ENCODE results near the gene MAGOH.

MAGOH gene

DNA sequence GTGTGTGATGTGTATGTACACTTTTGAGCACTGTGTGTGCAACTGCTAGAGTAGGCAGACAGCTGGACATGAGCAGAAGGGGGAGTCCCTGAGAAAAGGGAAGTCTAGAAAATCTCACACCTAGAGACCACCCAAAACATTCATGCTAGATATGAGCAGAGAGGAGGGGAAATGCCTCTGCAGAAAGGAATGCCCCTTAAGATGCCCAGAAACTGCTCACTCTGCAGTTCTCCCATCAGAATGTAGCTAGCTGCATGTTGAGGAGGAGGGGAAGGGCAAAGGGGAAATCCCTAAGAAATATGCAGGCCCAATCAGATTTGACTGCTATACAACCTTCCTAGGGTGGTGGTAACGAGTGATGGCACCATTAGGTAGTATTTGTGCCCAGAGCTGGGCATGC is 31.8 kb upstream of the MAGOH start:
- DNase-seq, result no peak

GRCh38 chr1:53267761-53268160 is 29.4 kb upstream of the MAGOH start:
- DNase-seq, result no peak

DNA sequence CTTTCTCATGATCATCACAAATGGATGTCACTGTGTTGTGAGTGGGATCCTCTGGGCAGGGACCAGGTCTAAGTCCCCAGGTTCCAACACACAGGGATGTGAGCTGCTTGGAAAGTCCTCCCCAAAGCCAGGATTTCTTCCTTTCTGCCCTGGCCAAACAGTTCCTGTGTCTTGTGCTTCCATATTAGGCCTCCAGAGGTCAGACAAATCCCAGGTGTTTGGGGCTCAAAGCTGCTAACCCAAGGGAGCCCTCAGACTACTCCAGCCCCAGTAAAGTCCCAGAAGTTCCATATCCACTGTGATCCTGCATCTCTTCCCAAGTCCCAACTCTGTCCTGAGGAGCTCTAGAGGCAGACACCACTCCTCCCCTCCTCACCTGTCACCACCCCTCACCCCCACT is 27.7 kb upstream of the MAGOH start:
- no peak for DNase-seq

DNA sequence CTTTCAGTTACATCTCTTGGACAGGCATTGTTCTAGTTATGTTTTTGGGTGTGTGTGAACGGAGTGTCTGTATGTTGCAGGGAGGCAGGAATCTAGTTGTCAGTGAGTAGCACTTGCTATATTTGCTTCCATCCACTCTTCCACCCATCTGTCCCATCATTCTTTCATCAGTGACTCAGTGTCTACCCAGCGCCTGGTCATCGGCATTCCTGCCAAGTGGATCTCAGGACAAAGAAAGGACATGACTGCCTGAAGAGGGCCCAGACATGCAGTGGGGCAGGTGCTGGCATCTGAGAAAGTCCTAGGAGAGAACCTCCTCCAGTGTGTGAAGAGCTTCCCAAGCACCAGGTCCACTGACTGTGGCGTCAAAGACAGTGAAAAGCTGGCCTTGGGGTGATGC is 27.3 kb upstream of the MAGOH start:
- DNase-seq, result no peak

- DNase-seq, result no peak
These were observed 25.7 kb upstream of the MAGOH start for GRCh38 chr1:53264048-53264447.

DNA sequence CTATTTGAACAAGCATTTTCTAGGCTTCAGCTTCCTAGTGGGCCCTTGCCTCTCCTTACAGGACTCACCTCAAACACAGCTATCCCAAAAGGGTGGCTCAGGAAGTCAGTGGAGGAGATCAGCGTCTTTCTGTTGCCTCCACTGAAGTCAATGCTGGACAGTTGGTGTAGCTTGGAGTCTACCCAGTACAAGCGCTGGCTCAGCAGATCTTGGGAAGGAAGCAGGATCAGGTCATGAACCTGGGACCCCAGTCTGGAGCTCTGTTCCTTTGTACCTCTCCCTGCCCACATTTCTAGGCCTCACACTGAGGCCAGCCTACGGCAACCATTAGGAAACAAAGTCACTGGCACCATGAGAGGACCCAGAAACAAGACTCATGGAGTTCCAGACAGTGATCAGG is 23.7 kb upstream of the MAGOH start:
- DNase-seq, result no peak

DNA sequence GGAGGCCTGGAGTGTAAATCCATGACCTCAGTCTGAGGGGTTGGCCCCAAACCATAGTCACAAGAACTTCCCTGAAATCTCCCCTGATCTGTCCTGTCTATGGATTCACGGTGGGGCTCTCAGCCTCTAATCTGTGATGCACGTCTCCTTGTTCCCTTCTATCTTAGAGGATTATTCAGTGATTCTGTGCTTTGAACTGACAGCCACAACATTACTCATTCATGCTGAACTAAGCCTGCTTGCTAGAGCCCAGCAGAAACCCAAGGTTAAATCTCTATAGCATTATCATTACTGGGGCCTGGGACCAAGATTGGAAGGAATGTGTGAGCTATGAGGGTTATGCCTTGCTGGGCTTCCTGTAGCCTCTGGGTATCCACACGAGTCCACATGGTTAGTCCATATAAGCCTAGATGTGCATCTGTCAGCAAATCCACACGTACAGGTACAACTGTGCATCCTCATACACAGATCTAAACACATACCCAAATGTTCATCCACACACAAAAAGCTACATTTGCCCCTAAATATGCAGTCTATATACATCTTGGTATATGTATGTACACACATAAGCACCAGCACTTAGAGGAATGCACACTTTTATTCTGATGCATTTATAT is 22.4 kb upstream of the MAGOH start:
- DNase-seq, result no peak

DNA sequence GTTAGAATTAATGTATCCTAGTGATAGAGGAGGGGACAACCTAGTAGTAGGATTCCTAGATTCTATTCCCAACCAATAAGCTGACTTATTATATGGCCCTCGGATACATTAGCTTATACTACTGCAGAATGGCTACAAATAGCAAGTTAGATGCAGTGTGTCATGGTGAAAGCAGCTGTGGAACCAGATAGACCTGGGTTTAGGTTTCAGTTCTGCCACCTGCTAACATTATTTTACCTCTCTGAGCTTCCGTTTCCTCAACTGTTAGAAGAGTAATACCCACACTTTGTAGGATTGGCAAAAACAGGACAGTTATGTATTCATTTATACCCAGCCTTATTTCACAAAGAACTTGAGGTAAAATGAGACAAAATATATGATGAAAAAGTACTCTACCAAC is 21.6 kb upstream of the MAGOH start:
- DNase-seq, result no peak

DNA sequence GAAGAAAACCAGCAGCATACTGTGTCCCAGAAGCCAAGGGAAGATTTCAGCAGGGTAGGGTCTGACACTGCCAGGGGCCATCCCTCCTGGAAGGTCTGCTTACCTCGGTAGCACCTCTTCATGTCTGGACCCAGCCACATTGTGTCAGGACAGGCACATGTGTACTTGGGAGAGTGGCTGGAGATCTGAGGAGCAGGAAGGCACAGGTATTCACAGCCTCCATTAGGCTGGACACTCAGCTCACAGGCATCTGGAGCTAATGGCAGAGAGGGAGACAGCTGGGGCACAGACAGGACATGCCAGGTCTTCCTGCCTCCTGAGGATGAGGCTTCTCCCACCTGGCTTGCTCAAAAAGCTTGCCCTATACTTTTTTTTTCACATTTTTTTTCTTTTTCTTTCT is 19.9 kb upstream of the MAGOH start:
- DNase-seq, result no peak

- no peak for DNase-seq
These were observed 19.2 kb upstream of the MAGOH start for GRCh38 chr1:53257454-53258081.

GRCh38 chr1:53256511-53257453 is 18.5 kb upstream of the MAGOH start:
- no peak for DNase-seq

DNA sequence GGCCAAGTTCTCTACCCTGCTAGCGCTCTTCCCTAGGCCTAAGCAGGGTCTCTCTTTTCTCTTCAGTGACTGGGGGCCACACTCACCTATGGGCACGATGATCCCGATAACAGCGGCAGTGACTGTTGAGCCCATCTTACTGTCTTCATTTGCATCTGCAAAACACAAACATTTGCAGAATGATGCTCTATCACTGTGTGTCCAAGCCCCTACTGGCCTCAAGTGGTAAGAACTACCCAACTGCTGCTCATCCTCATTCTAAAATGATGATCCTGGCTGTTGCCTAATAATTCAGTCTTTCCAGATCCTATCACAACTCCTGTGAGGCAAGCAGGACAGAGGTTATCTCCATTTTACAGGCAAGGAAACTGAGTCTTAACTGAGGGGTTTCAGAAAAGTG is 16.7 kb upstream of the MAGOH start:
- DNase-seq, result no peak

- DNase-seq, result no peak
These were observed 15.8 kb upstream of the MAGOH start for GRCh38 chr1:53254011-53254640.

GRCh38 chr1:53250325-53250724 is 12.0 kb upstream of the MAGOH start:
- no peak for DNase-seq

DNA sequence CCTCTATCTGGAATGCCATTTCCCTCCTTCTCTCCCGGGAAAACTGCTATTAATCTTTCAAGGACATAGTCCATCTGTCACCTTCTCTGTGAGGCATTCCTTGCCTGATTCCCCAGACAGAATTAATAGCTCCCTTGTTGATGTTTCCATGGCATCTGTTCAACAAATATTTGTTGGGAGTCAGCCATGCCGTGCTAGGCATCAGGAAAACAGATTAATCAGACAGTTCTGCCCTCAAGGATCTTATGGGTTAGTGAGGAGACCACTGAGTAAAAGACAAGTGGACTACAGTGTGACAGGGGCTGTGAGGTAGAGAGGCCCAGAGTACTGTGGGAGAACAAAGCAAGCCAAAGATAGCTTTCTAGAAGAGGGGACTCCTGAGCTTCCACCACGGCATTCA is 11.4 kb upstream of the MAGOH start:
- no peak for DNase-seq

DNA sequence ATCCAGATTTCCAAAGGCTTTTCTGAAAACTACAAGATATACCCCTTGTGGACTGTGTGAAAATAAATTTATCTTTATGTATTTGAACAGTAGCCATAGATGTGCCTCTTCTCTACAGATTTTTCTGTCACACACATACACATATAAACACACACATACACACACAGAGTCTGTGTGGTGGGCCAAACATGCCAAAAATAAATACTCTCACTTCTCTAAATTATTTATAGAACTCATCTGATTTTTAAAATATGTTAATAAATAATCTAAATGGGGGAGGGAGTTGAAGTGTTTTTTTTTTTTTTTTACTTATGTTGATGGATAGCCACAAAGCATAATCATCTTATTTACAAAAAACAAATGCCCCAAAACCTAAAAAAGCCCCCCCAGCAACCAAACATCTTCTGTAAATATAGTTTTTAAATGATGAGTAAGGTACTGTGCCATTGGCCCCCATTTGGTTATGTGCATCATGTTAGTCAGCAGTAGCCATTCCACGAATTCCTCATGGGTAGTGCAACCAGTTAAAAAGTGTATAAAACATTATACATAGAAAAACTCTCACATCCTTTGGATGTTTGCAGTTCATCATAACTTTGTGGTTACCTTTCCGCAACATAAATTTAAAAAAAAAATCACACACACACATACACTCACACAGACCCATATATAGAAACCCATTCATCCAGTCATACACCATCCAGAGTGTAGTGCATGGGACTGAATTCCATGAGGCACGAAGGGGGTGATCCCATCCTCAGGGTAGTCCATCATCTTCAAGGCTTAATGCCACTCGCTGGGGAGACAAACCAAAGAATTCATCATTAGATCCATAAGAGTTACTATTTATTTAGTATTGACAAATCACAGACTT is 8.2 kb upstream of the MAGOH start:
- no peak for DNase-seq

DNA sequence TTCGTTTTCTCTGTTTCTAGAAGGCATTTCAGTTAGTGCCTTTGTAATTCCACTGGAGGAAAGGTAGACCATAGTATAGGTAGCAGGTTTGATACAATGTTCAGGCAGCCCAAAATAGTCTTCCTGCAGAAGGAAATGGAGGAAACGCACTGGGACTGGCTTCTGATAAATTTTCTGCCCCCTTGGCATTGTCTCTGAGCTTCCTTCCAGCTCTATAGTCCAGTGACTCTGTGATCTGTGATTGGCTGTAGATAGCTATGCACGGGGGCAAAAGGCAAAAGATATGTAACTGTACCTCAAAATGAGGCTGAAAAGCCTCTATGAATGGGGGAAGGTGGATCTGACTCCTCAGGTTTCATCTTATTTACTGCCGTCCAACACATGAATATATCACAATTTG is 5.8 kb upstream of the MAGOH start:
- DNase-seq, result no peak

DNA sequence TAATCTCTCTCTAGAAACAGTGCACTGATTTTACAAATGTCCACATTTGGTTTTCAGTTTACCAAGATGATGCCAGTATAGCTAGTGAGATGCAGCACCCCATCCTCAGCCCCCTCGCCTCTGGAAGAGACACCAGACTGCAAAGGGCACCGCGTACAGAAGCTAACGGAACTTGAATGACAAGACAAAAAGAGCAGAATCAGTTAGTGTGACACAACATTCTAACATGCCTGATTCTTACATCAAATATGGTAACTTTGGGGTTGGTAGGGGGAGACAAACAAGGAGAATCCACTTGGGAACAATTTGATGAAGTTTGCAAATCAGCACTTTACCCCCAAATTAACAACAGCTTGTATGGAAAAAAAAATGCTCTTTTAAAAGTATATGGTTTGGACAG is 4.1 kb upstream of the MAGOH start:
- no peak for DNase-seq

- no peak for DNase-seq
These were observed 3.5 kb upstream of the MAGOH start for GRCh38 chr1:53241828-53242227.

GRCh38 chr1:53237638-53238037 is 680 bp downstream of the MAGOH start:
- no peak for DNase-seq

DNA sequence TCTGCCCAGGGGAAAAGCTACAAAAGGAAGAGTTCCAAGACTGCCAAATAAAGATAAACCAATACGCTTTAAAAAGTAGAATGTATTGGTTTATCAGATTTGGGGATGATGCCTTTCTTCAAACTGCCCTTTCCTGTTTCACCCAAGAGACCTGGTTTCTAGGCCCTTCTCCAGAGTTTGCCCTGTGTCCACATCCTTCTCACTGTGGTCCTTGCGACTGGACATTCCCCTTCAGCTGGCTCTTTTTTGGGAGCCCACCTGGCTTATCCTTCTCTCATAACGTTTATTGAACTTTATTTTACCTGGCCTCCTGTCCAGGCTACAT is 17.4 kb downstream of the MAGOH start:
- no peak for DNase-seq

- peak; percentile 83 for DNase-seq
These were observed 18.0 kb downstream of the MAGOH start, which contains the start of gene CZIB for GRCh38 chr1:53220171-53220961. Gene CZIB (minus strand): TSS chr1:53220634. CDS start chr1:53220575, 59 bp downstream.

Measured in activated CD4-positive, alpha-beta T cell treated with anti-CD3 and anti-CD28 coated beads for 1 hour (primary cell).